ENCODE results near the gene FAIM2.

DNA sequence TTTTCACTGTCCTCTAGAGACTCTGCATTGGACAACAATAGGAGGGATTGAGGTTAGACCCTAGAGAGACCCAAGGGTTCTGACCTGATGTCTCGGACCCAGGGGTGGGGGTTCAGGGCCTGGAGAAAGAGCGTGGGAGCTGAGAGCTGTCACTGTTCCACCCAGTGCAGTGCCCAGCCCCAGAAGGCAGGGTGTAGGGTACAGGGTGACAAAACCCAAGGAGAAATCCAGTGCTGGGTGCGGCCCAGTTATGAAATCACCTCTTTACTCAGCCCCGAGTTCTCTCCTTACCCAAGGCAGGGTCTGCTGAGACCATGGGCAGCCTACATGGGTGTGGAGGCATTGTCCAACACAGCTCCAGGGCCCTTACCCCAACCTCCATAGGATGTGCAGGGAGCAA lies 49.5 kb upstream of the FAIM2 start:
- no peak for TF ChIP-seq ZFX (IDR thresholded peaks at IDR 0.05; ENCODE audit: borderline replicate concordance)
- TF ChIP-seq CTCF (IDR thresholded peaks at IDR 0.05) = no peak
